HG03159 (cell line): Measurements from ENCODE around the gene DCAF6.
A peak's percentile ranks its signal among the peaks of the same experiment; 100 is the strongest.
"Not testable (repeated sequence)": the region's sequence is repeated elsewhere in the genome, so short reads cannot be mapped to it uniquely, and the experiment has no call there.

ENCODE experiments used
- ATAC-seq: cut with Tn5 transposase; IDR thresholded peaks from one replicate; pipeline ENCODE4 v1.9.1; 2021; ENCODE audit warnings: mild to moderate bottlenecking, moderate library complexity; ENCODE audit not compliant: unreplicated experiment

DCAF6 gene

DNA sequence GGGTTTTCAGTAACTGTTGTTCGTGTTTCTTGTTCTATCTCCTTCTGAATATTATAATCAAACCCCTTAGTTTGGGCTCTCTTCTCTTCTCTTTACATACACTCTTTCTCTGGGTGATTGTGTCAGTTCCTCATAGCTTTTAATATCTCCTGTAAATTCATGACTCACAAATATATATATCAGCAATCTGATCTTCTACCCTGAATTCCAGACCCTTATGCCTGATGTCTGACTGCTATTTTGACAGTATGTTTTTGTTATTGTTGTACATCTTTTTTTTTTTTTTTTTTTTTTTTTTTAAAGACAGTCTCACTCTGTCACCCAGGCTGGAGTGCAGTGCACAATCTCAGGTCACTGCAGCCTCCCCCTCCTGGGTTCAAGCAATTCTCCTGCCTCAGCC lies 71.2 kb downstream of the DCAF6 start:
- ATAC-seq = no peak

DNA sequence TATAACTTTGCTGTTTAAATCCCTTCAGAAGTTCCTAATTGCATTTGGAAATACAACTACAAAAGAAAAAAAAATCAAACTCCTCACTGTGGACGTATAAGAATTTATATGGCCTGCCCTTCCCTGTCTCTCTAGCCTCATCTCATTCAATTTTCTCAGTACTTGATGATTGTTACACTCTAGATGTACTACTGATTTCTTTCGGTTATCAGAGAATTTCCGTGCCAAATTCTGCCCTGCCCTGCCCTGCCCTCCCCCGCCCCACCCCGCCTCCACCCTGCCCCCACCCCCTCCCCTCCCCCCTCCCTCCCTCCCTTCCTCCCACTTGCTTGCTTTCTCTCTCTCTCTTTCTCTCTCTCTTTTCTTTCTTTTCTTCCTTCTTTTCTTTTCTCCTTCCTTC lies 72.1 kb downstream of the DCAF6 start:
- no peak for ATAC-seq

DNA sequence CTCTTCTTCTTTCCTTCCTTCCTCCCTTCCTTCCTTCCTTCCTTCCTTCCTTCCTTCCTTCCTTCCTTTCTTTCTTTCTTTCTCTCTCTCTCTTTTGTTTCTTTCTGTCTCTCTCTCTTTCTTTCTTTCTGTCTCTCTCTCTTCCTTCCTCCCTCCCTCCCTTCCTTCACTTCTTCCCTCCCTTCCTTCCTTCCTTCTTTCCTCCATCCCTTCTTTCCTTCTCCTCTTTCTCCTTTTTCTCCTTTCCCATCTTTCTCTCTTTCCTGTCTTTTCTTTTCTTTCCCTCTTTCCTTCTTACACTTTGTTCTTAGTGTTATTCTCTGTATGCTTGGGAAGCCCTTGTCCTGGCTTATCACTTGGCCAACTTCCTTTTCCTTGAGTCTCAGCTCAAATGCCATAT lies 72.8 kb downstream of the DCAF6 start:
- ATAC-seq = no peak

DNA sequence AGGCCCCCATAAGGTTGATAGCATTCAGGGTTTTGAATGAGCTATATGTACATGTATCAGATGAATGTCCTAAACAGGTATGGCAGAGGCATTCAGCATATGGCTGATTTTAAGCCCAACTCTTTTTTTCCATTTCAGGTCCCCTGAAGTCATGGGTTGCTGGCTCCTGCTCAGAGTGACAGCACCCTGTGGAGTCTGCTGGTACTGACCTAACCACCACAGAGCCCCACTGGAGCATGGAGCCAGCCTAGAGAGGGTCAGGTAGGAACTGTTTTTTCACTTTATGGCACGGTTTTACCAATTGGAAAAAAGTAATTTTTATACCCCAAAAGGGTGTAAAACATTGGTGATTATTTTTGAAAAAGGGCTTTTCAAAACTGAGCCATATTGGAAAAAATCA lies 82.9 kb downstream of the DCAF6 start:
- no peak for ATAC-seq

DNA sequence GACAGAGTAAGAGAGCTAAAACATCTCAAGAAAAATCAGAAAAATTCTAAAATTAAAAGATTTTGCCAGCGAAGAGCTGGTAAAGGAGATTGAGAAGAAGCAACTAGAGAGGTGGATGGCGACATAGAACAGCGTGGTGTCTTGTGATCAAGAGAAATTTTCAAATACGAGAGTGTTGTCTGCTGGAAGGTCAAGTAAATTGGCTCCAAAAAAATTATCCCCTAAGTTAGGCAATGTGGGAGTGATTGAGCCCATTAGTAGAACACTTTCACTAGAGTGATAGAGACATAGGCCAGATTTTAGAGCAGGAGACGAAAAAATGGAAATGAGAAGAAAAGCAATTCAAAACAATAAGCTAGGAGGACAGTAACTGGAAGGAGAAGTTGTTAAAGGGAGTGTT lies 94.7 kb downstream of the DCAF6 start:
- ATAC-seq = no peak

DNA sequence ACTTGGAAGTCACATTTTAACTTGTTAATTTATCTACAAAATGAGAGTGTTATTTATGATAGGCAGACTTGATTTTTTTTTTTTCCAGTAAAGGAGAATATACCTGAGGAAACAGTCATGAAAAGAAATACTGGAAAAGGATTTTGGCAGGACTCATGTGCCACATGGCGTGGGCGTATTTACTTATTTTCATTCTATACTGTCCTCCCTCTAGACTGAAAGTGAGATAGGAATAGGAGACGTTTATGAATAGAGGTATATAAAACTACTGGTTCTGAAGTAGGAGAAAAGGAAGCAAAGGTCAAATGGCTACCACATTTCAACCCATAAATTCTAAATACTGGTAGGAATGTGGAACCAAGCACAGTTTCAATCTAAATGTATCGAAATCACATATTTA lies 95.1 kb downstream of the DCAF6 start:
- ATAC-seq = no peak

DNA sequence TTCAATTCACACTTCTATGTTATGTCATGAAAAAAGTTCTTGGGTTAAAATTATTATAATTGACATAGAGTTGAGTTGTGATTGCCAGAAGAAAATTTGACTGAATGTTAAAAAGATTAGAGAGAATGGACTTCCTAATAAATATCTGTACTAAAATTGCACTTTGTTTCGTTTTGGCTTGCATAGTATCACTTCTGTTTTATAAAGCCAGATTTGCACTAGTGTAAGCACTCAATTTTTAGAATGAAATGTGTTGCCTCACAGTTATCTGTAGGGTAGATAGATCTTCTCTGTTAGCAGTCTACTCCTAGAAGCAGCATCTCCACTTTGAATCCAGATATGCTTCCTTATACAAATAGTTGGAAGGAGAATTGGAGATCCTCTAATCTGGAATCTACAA lies 95.5 kb downstream of the DCAF6 start:
- ATAC-seq = no peak

DNA sequence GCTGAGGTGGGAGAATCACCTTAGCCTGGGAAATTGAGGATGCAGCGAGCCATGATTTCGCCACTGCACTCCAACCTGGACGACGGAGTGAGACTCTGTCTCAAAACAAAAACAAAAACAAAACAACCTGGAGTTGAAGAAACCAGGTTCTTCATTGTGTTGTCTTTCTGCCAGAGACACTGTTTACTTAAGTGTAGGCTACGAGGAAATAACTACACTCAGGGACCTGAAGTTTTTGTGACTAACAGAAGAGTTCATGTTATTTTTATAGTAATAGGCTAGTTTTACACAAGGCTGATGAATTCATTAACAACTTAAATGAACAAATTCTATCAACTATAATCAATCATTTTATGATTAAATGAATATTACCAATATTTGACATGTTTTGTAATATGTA lies 98.9 kb downstream of the DCAF6 start:
- no peak for ATAC-seq

DNA sequence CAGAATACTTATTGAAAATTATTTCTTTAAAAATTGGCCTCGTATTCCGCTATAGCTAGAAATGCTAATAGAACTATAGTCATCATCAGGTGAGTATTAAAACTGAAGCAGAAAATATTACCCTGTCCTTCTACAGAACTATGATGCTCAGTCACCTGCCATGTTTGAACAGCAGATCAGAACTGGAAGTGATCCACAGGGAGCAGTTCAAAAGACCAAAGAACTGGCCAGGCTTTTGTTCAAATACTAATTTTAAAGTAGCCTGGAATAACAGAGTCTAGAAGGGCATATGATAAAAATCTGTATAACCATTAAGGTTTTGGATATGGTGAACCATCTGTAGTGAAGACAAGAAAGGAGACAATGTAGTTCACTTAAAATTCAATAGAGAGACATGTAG lies 105.9 kb downstream of the DCAF6 start:
- ATAC-seq = no peak

DNA sequence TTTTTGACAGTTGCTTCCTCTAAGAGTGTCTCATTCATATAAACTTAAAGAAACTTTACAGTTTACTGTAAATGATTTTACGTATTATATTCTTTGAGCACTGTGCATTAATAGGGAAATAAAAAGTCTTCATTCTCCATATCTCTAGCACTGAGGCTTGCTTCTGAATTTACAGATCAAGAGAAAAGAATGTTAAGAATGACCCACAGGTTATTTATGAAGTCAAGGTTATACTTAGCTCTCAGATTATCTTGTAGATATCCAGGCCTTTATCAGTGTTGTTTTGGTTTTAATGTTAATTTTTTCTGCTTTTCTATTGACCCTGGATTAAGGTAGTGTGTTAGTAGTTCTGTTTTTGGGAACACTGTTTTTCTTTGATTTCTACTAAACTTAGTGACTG lies 108.8 kb downstream of the DCAF6 start:
- no peak for ATAC-seq

DNA sequence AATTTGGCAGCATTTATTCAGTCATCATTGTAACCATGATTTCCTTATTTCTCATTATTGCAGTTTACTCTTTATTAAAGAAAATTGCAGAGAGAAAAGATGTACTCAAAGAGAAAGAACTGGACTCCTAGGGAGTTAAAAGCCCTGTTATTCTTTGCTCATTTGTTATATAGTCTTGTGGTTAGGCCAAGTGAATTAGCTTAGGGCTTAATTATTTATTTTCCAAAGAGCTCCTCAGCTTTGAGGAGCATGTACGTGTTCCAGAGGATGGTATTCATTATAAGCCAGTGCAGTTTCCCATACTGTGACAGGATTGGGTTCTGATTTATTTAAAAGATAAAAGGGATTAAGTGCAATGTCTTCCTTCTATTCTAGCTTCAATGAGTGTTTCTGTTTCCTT lies 113.8 kb downstream of the DCAF6 start:
- no peak for ATAC-seq

DNA sequence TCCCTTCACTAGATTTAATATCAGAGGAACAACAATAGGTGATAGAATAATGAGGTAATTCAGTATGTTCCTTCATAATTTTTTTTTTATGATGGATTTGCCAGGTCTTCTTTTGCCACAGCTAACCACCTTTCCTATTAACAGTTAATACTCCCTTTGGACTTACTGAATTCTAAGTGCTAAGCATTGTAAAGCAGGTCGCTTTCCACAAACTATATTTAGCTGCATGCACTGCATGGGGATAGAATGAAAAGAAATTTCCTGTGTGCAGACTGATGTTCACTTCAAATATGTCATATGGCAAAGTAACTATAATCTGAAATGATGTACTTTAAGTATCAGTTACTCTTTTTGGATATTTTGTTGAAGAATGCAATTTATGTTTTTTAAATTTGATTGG lies 114.4 kb downstream of the DCAF6 start:
- no peak for ATAC-seq

DNA sequence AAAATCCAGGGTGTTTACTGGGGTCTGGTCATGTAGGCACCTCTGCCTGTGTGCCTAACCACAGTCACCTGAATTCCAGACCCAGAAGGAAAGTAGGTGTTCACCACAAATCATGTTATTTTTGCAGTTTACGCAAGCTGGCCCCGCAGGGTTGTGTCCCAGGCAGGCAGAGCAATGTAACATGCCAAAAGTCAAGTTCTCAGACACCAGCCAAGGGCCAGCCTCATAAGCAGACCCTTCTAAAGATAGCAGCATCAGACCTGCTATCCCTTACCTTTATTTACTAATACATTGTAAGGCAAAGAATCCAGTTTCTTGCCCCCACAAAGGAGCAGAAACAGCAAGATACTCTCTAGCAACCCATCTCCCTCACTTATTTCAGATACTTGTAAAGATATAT lies 117.2 kb downstream of the DCAF6 start:
- no peak for ATAC-seq

DNA sequence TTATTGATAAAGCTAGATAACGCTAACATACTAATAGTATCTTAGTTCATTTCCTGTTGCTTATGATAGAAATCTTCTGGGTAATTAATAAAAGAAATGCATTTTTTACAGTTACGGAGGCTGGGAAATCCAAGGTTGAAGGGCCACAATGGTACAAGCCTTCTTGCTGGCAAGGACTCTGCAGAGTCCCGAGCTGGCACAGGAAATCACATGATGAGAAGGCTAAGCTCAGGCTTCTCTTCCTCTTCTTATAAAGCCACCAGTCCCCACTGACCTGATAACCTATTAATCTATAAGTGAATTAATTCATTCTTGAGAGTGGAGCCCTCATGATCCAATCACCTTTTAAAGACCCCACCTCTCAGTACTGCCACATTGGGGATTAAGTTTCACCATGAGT lies 117.6 kb downstream of the DCAF6 start:
- ATAC-seq = no peak

DNA sequence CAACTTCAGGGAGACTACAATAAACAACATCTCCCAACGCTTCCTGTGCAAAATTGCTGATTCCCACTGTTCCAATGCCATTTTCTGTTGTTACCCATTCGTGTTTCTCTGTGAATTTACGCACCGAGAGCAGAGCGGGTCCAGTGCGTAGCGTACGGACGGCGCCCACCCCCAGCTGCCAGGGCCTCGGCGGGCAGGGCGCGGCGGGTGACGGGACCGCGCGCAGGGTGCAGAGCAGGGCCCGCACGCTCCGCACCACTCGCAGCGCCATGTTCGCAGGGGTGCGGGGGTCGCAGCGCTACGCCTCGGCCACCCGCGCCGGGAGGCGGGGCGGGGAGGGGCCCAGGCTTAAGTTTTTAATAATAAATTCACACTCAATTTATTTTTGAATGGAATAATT lies 119.7 kb downstream of the DCAF6 start:
- ATAC-seq = not testable (repeated sequence)

DNA sequence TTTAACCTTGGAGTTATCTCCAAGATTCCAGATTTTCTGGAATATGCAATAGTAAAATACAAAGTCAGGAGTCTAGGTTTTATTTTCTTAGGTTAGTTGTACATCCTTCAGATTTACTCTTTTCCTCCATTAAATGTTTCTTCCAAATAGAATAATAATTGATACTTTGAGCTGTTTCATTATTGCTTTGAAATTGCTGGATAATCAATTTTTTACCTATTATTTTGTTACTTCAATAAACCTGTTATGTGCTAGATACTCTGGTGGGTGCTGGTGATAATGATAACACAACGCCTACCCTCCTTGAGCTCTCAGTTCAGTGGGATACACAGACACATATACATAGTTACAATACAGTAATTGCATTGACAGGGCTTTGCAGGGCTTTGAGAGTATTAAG lies 120.9 kb downstream of the DCAF6 start:
- ATAC-seq = no peak

DNA sequence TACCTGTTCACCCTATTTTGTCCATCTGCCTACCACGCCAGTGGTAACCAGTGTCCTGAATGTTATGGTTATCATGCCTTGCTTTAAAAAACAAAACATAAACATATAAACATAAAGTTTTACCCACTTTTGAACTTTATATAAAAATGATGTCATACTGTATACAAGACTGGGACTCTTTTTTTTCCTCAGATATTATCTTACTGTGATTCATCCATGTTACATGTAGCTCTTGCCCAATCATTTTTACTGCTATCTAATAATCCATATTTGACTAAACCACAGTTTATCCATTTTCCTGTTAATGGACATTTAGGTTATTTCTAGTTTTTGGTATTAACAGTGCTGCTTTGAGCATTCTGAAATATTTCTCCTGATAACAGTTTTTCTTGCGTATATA lies 121.4 kb downstream of the DCAF6 start:
- ATAC-seq = no peak

DNA sequence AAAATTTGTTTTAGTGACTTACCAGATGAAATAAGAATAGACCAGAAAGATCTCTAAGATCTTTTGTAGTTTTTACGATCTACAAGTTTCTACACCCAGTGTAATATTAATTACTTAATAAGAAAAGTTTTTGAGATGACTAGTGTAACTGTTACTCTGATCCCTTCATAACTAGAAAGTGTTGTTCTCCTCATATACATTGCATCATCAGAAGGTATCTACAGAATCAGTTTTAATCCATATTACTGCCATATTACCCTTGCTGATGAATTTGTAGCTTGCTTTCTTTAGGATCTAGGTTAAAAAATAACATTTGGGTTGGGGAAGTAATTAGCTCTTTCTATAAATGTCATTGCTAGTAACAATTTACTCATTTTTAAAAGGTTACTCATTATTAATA lies 127.7 kb downstream of the DCAF6 start:
- no peak for ATAC-seq

DNA sequence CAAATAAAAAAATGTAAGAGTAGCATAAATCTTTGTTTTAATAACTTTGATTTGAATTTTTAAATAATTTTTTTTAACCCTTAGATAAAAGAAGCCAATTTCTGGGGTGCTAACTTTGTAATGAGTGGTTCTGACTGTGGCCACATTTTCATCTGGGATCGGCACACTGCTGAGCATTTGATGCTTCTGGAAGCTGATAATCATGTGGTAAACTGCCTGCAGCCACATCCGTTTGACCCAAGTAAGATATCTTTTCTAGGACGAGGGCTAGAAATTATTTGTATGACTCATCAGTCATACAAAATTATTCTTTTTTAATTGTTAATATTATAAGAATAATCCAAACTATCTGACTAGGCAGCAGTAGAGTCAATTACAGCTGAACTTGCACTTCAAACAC lies 129.0 kb downstream of the DCAF6 start:
- ATAC-seq = no peak

DNA sequence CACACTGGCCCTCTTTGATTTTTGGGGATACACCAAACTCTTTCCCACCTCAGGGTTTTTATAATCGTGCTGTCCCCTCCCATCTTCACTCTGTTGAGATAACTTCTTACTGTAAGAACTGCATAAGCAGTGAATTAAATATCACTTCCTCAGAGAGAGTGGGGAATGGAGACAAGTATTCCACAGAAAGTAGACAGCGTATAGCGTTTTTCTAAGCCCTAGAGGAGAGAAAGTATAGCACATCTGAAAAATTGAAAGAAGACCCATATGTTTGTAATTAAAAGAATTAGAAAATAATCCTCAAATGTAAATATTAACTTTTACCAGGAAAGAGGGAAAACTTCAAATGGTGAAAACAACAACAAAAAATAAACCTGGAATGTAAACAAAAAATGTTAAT lies 132.9 kb downstream of the DCAF6 start:
- no peak for ATAC-seq

DNA sequence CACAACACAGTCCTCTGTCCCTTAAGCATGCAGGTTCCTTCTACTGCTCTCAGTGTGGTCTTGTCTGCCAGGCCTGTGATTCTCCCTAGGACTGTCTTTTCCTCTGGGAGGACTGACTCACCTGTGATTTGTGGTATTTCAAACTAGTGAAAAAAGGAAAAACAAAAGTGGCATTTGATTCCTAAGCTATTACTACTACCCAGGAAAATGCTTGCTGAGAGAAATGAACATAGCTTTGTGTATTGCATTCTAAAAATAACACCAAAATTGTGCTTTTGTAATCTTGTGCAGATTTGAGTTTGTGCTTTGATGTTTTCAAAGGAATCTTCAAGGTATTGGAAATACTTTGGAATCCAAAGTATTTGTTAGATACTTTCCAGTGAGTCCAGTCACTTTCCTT lies 143.3 kb downstream of the DCAF6 start:
- no peak for ATAC-seq

DNA sequence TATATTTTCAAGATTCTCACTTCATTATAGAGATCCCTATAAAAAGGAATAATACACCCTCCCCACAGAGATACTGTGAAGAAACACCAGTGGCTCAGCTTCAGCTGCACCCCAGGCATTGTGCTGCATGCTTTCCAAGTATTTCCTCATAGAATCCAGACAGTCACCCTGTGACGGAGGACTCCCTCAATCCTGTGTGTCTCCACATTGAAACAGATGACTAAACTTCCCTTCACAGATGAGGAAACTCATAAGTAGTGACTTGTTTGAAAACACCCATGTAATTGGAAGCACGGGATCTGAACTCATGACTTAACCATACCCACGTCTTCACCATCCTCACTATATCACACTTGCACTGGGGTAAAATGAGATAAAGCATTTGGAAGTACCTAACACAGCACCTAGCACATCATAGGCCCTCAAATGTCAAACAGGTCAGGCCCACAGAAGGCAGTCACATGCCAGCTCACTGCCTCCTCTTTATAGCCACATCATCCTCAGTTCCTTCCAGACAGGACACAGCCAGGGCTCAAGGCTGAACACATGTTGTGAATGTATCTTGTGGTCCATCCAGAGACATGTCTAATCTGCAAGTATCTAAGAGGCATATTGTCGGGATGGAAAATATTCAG lies 145.0 kb downstream of the DCAF6 start:
- ATAC-seq = no peak

DNA sequence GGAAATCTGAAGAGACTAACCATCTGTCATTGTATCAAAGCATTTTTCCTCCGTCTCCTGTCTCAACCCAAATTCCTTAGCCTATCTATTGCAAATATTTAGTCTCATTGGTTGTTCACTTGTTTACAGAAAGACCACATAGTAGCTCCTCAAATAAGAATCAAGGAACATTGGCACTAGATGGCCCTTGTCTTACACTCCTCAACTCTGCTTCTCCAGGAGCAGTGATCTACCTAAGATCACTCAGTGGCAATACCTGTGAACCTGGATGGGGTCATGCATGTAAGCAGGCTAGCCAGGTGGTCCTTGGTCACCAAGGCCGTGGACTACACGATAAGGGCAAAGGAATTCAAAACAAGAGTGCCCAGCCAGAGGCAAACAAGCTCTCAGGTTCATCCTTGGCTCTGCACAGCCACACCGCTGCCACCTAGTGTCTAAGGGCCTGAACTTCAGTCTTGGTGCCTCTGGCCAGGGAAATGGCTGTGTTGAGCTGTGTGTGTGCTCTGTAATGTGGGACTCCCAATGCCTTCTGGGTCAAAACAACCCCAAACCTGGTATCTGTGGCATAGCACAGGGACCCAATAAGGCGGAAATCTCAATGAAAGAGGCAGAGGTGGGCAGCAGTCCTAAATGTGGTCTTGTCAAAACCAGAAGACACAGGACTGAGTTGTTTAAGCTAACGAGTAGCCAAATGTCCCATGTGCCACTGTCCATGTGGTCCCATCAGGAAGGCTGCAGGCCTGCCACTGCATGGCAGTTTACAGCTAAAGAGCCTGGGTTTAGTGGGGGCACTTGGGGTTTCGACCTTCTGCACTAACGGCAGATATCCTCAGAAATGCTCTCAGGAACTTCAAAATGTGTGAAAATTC lies 145.8 kb downstream of the DCAF6 start:
- ATAC-seq = peak; percentile 93
